GM19452 (cell line): ENCODE results near the gene UNC79.

ENCODE experiments used
- ATAC-seq: cut with Tn5 transposase; IDR thresholded peaks from one replicate; pipeline ENCODE4 v1.9.1; 2021; ENCODE audit not compliant: unreplicated experiment

The UNC79 gene

DNA sequence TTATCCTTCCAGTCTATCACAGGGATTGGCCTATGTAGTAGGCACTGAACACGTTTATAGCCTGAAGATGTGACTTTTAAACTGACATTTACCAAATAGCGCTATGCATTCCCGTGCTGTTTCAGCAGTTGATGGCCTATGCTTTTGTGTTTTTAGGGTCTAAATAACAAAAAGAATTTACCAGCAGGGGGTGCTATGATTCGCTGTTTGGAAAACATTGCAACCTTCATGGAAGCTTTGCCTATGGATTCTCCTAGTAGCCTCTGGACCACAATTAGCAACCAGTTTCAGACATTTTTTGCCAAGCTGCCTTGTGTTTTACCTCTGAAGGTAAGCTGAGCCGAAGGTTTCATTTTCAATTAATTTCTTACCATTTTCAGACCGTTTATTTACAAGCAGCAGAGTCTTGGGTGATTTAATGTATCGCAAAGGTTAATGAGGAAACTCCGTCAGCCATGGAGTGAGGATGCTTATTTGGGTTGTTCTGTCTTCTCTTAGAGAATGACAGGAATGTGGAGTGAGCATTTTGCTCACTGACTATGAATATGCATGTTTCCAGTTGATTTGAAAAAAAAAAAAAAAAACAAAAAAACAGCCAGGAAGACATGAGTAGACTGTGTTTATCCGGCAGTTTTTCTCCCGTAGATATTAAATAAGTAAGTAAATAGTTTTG, 224.5 kb downstream of the UNC79 start:
- no peak for ATAC-seq

GRCh38 chr14:93657875-93658274, 227.1 kb downstream of the UNC79 start:
- no peak for ATAC-seq

GRCh38 chr14:93663317-93663716, 232.6 kb downstream of the UNC79 start:
- no peak for ATAC-seq

- no peak for ATAC-seq
Measured at GRCh38 chr14:93665169-93665568, 234.4 kb downstream of the UNC79 start.

- ATAC-seq = no peak
Measured at GRCh38 chr14:93669632-93670031, 238.9 kb downstream of the UNC79 start.

- ATAC-seq = no peak
Measured at GRCh38 chr14:93674343-93674742, 243.6 kb downstream of the UNC79 start.

DNA sequence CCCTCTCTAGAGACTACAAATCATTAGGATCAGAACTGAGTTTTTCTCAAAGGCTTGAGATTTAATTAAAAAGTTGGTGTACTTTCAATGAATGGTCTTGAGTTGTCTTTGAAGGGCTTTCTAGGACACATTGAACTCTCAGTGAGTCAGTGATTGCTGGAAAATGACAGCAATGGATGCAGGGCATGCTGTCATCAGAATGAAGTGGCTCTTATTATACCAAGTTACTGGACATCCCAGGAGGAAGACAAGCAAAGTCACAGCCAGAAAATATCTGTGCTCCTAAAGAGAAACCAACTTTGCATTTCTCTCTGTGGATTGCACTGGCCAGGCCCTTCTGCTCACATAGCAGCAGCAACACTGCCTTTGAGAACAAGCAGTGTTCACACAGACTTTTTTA, 244.9 kb downstream of the UNC79 start:
- no peak for ATAC-seq

GRCh38 chr14:93676416-93676958, 245.7 kb downstream of the UNC79 start:
- ATAC-seq = no peak

DNA sequence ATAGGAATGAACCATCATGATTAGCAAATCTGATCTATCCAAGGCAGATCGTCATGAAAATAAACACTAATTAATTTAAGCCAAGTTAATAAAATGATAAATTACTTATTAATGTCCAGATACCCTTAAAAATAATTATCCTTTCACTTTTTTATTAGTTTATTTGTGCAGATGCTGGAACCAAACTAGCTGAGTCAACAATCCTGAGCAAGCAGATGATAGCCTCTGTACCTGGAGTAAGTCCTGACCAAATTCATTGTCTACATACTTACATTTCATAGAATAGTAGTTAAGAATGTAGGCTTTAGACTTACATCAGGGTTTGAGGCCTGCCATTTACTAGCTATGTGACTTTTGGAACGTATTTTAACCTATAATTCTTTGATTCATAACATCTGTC, 251.7 kb downstream of the UNC79 start:
- no peak for ATAC-seq

DNA sequence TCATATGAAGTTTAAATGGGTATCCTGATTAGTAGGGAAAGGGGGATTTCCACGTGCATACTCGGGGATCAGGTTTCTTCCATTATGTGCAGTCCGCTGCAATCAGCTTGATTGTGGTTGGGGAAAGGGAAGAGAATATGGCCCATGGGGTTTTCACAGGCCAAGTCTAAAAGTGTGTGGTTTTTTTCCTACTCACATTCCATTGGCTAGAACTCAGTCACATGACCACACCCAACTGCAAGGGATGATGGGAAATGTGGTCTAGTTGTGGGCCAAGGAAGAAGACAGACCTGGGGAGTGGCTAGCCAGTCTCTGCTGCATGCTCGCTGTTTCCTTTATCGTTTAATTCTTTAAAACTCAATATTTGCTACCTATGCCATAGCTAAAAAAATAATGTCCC, 252.5 kb downstream of the UNC79 start:
- no peak for ATAC-seq

DNA sequence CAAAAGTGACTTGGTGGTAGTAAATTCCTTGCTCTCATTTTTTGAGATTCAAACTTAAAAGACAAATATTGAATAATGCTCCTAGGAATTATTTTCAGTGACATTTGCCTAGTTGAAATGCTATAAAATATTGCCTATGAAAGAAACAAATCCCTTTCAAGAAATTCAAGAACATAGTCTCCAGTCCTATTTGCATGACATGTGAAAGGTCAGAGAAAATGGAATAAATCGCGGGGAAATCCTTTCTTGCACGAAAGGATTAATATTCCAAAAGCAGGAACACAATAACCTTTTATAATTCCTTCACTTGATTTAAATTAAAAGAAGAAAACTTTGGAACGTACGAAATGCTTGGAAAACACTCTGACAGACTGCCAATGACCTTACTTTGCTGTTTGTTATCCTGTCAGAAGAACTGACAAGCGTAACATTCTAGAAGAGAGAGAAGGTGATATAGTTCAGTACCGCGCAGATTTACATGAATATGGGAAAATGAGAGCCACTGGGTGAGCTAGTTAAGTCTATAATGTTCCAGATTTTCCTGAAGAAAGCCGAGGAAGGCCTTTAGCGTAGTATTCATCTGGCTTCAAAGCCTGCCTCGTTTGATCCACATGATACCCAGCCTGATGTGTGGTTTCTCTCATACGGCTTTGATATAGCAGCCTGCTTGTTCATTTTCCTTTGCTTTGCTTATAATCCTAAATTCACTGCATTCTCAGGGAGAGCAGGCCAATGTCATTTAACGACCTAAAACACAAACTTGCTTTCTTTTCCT, 254.6 kb downstream of the UNC79 start:
- no peak for ATAC-seq

DNA sequence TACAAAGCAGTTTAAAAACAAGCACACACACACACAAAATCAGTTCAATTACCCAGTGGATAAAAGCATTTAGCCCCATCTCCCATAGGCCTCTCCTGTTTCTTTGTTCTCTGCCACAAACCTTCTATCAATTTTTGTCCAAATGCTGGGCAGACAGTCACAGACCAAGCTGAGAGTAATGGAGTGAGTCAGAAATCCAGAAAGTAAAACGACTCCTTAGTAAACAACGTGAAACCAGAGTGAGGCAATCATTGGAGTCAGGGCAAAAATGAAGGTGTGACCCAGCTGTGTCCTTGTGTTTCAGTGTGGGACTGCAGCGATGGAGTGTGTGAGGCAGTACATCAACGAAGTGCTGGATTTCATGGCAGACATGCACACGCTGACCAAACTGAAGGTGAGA, 255.5 kb downstream of the UNC79 start:
- no peak for ATAC-seq

DNA sequence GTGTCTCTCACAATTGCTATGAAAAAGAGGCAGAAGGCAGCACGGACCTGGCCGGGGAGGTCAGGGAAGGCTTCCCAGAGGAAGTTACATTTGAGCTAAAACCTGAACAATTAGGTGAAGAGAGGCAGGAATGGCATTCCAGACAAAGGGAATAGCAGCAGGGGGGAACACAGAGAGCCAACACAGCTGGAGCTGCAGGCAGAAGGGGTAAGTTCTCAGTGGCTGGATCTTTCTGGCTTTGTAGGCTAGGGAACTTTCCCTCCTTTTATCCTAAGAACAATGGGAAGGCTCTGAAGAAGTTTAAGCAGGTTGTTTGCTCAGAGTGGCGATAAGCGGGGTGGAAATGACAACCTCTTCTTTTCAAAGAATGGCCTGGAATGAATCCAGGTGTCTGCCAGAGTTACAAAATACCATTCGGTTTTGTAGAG, 257.5 kb downstream of the UNC79 start:
- ATAC-seq = no peak

- ATAC-seq = no peak
Measured at GRCh38 chr14:93688820-93689219, 258.1 kb downstream of the UNC79 start.

GRCh38 chr14:93690146-93690545, 259.4 kb downstream of the UNC79 start:
- ATAC-seq = no peak

DNA sequence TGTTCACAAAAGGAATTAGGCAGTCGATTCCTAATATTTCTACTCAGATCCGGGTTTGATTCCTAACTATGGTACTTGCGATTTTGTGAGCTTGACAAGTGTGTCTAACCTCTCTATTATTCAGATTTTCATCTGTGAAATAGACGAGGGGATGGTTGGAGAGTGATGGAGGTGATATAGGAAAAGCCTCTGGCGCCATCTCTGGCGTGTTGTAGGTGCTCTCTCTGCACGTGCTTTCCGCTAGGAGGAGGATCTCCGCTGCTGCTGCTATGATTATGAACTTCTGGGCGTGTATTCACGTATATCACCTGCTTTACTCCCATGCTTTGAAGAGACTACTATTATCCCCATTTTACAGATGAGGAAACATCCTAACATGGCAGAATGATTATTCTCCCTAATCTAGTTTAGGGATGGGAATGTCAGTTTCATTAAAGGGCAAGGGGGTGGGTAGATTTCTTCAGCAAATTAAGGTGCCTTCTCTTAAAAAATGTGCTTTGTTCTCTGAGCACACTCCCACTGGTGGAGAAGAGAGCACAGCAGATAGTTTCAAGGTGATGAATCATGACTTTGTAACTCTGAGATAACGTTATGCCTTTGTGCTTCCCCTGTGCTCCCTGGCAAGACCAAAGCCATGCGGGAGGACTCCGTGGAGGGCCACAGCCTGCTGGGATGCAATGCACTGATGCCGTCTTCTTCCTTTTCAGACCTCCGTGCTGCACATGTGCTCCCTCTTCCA, 260.5 kb downstream of the UNC79 start:
- ATAC-seq = no peak

GRCh38 chr14:93693914-93694313, 263.2 kb downstream of the UNC79 start:
- ATAC-seq = no peak

DNA sequence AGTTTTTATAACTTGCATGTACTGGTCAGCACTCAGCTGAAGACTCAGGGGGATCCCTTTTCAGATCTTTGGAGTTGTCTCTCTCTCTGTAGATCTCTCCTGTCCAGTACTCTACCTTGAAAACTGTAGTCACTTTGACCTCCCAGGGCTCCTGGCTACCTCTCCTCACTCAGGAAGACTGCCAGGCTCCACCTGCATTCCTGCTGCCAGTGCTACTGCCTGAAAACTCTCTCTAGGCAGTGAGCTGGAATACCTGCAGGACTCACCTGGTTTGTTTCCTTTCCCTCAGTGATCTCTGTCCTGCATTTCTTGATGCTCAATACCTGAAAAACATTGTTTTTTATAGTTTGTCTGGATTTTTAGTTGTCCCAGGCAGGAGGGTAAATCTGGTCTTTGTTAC, 270.2 kb downstream of the UNC79 start:
- ATAC-seq = no peak

DNA sequence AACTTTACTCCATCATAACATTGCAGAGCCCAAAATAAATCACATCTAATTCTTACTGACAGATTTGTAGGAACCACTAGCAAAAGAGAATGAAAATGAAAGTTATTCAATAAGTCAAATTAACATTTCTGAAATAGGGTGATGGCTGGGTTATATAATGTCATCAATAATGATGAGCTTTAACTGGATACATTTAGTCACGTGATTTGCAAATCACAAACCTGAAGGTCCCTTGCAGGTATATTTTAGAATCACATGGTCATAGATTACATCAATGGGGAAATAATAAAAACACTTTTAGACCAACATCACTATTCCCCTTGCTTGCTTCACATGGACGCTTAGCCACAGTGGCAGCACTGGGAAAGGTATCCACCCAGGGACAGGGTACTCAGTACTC, 270.8 kb downstream of the UNC79 start:
- no peak for ATAC-seq

DNA sequence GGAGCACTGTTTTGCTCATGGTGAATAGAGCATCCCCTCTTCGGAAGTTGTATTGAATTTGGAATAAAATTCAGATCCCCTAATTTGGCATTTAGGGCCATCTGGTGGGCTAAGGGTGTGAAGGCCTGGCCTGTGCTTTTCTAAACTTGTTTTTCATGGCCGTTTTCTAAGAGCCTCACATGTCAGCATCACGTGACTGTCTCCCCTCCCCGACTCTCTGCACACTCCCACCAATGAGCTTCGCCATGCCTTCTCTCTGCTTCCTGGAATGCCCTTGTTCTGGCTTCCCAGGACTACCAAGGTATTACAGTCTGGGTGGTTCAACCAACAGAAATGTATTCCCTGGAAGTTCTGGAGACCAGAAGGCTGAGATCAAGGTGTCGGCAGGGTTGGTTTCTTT, 272.2 kb downstream of the UNC79 start:
- ATAC-seq = no peak

DNA sequence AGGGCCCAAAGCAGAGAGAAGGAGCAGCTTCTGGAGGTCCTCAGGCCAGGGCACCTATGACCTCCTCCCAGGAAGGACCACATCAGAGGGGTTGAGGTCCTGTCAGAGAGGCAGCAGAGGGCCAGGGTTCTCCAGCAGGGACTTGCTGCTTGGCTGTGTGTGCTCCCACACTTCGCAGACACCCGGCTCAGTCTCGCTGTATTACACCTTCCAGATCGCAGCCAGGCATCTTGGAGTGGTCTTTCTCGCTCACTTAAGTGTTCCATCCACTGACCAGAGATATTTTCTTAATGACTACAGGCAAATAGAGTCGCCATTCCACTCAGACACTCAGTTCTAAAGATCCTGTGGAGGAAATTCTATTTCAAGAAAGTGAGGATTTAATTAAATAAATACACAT, 273.2 kb downstream of the UNC79 start:
- no peak for ATAC-seq
